Subcutaneous adipose tissue (tissue), 4 donors: Measurements from ENCODE around the gene CELA1. TPM values are rescaled to one million over a fixed set of nuclear protein-coding genes. Genes with fewer than 3 reads are reported as not detected.

Experiments used
- total RNA-seq, 4 donors: library from RNA; depleted of rRNA; stranded (reverse); fragments of >200 nt; gene quantifications; one replicate each; pipeline ENCODE4 v1.1.0, GENCODE V29; 2016
- TF ChIP-seq, protein P1 (sequence below): fragments of 450-650 bp; IDR thresholded peaks from one replicate; pipeline ENCODE4 v1.5.1; 2016; ENCODE audit warnings: low read depth, mild to moderate bottlenecking, control low read depth, antibody characterized with exemption, moderate library complexity

CELA1 gene
- total RNA-seq, 4 donors from 2014 or later: not detected

DNA sequence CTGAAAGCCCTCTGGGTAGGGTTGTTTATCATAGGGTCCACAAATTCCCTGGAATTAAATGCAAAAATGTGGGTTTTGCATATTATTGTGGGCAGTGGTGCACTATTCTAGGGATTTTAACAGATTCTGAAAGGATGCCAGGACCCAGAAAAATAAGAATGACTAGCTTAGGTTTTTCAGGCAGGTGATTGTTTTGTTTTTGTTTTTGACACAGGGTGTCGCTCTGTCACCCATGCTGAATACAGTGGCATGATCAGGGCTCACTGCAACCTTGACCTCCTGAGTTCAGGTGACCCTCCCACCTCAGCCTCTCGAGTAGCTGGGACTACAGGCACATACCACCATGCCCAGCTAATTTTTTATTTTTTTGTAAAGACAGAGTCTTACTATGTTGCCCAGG is 25.5 kb upstream of the CELA1 start:
- TF ChIP-seq, protein P1, sequence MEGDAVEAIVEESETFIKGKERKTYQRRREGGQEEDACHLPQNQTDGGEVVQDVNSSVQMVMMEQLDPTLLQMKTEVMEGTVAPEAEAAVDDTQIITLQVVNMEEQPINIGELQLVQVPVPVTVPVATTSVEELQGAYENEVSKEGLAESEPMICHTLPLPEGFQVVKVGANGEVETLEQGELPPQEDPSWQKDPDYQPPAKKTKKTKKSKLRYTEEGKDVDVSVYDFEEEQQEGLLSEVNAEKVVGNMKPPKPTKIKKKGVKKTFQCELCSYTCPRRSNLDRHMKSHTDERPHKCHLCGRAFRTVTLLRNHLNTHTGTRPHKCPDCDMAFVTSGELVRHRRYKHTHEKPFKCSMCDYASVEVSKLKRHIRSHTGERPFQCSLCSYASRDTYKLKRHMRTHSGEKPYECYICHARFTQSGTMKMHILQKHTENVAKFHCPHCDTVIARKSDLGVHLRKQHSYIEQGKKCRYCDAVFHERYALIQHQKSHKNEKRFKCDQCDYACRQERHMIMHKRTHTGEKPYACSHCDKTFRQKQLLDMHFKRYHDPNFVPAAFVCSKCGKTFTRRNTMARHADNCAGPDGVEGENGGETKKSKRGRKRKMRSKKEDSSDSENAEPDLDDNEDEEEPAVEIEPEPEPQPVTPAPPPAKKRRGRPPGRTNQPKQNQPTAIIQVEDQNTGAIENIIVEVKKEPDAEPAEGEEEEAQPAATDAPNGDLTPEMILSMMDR: no peak

- TF ChIP-seq, protein P1: no peak
Observed at GRCh38 chr12:51371295-51371953, 24.9 kb upstream of the CELA1 start.

- TF ChIP-seq, protein P1: no peak
Observed at GRCh38 chr12:51370667-51371066, 24.2 kb upstream of the CELA1 start.

DNA sequence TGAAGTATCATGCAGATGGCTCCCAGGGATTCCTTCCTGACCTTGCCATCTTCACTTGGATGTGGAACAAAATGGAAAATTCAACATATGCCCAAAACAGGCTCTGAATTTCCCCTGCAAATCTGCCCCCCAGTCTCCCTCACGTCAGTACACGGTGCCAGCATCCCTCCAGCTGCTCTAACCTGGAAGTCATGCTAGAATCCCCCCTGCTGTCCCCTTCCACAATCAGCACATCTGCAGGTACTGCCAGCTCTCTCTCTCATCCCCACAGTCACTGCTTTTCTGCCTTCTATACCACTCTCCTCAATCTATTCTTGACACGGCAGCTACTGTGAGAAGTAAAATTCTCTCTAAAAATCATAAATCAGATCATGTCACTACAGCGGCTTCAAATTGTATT is 23.1 kb upstream of the CELA1 start:
- TF ChIP-seq, protein P1: no peak

- TF ChIP-seq, protein P1: no peak
Observed at GRCh38 chr12:51368640-51369517, 22.4 kb upstream of the CELA1 start.

- TF ChIP-seq, protein P1: no peak
Observed at GRCh38 chr12:51365276-51365675, 18.8 kb upstream of the CELA1 start.

DNA sequence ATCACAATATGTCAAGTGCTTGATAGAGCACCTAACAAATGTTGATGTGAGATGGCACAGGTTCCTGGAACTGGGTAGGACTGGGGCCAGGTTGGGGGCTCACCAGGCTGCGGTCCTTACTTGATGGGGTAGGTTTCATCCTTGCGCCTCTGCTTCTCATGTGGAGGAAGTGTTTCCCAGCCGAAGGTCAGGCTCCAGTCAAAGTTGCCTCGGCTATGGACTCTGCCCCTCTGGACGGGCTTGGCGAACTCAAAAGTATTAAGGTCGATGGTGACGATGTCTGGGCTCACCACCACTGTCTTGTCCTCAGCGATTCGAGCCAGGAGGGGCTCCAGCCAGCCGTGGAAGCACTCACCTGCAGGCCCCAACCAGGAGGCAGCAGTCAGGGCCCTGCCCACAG is 17.5 kb upstream of the CELA1 start:
- TF ChIP-seq, protein P1: no peak
